Liver (tissue), 9 donors: ENCODE measurements around the gene KLHL14. TPM values are rescaled to one million over a fixed set of nuclear protein-coding genes. Genes with fewer than 3 reads are reported as not detected.
"Not testable (repeated sequence)": the region's sequence is repeated elsewhere in the genome, so short reads cannot be mapped to it uniquely, and the experiment has no call there.

Experiments
- DNase-seq: peaks from one replicate; pipeline ENCODE4 v3.0.0-alpha.2; 2017; ENCODE audit warnings: low spot score
- H3K27ac ChIP-seq, 2 donors: one replicate each; pipeline ENCODE4 v1.7.0; 2013; ENCODE audit warnings: inconsistent platforms in 2 of 2, low read length in 2 of 2, control low read depth in 1 of 2, low read depth in 1 of 2, mild to moderate bottlenecking in 1 of 2
- H3K27me3 ChIP-seq, 4 donors: one replicate each; pipeline versions ENCODE4 v1.6.1 to v1.7.0; 2013; ENCODE audit warnings: low read length in 3 of 4, inconsistent platforms in 1 of 4, mild to moderate bottlenecking in 1 of 4, moderate library complexity in 1 of 4; ENCODE audit not compliant: control insufficient read depth in 4 of 4, insufficient read depth in 4 of 4
- H3K36me3 ChIP-seq, 4 donors: one replicate each; pipeline versions ENCODE4 v1.6.1 to v1.7.0; 2013; ENCODE audit warnings: low read length in 3 of 4, mild to moderate bottlenecking in 3 of 4, low read depth in 1 of 4, moderate library complexity in 1 of 4; ENCODE audit not compliant: control insufficient read depth in 4 of 4, insufficient read depth in 3 of 4
- H3K4me1 ChIP-seq, 4 donors: one replicate each; pipeline versions ENCODE4 v1.6.1 to v1.7.0; 2013; ENCODE audit warnings: low read length in 3 of 4, mild to moderate bottlenecking in 3 of 4, moderate library complexity in 1 of 4; ENCODE audit not compliant: control insufficient read depth in 4 of 4, insufficient read depth in 4 of 4
- H3K4me3 ChIP-seq, 3 donors: one replicate each; pipeline versions ENCODE4 v1.6.1 to v1.7.0; 2013; ENCODE audit warnings: low read length in 3 of 3, control low read depth in 1 of 3, low read depth in 1 of 3, mild to moderate bottlenecking in 1 of 3
- H3K9ac ChIP-seq, 2 donors: one replicate each; pipeline ENCODE4 v1.7.0; 2013; ENCODE audit warnings: low read length in 2 of 2, mild to moderate bottlenecking in 2 of 2, moderate library complexity in 2 of 2, control low read depth in 1 of 2, low read depth in 1 of 2
- H3K9me3 ChIP-seq, 4 donors: one replicate each; pipeline versions ENCODE4 v1.6.1 to v1.7.0; 2013; ENCODE audit warnings: low read length in 3 of 4; ENCODE audit not compliant: control insufficient read depth in 4 of 4
- CTCF ChIP-seq: fragments of 150-350 bp; IDR thresholded peaks from 2 replicates; pipeline ENCODE4 v1.5.1; 2017; ENCODE audit warnings: improper control_type of control experiment, low read depth, low read length; ENCODE audit not compliant: missing input control
- EGR1 ChIP-seq, 2 donors: IDR thresholded peaks; 2 replicates each; pipeline ENCODE4 v1.6.1; 2016 to 2018; ENCODE audit warnings: antibody characterized with exemption in 2 of 2, low read depth in 2 of 2
- FOXA1 ChIP-seq: IDR thresholded peaks from 2 replicates; pipeline ENCODE4 v1.6.1; 2016; ENCODE audit warnings: antibody characterized with exemption
- FOXA2 ChIP-seq: IDR thresholded peaks from 2 replicates; pipeline ENCODE4 v1.6.1; 2016; ENCODE audit warnings: antibody characterized with exemption
- HNF4A ChIP-seq, 2 donors: conservative IDR thresholded peaks; 2 replicates each; pipeline ENCODE4 v1.6.1; 2016; ENCODE audit warnings: antibody characterized with exemption in 2 of 2, mild to moderate bottlenecking in 2 of 2
- HNF4G ChIP-seq: IDR thresholded peaks from 2 replicates; pipeline ENCODE4 v1.6.1; 2016; ENCODE audit warnings: antibody characterized with exemption
- JUND ChIP-seq, 2 donors: IDR thresholded peaks; 2 replicates each; pipeline ENCODE4 v1.6.1; 2016; ENCODE audit warnings: antibody characterized with exemption in 2 of 2
- MAX ChIP-seq: IDR thresholded peaks from 2 replicates; pipeline ENCODE4 v1.6.1; 2016; ENCODE audit warnings: antibody characterized with exemption
- NR2F2 ChIP-seq: IDR thresholded peaks from 2 replicates; pipeline ENCODE4 v1.6.1; 2016; ENCODE audit warnings: antibody characterized with exemption
- RAD21 ChIP-seq, 2 donors: IDR thresholded peaks; 2 replicates each; pipeline ENCODE4 v1.6.1; 2016; ENCODE audit warnings: antibody characterized with exemption in 2 of 2, mild to moderate bottlenecking in 2 of 2
- REST ChIP-seq: IDR thresholded peaks from 2 replicates; pipeline ENCODE4 v1.6.1; 2016; ENCODE audit warnings: antibody characterized with exemption, mild to moderate bottlenecking
- RXRA ChIP-seq, 2 donors: IDR thresholded peaks; 2 replicates each; pipeline ENCODE4 v1.6.1; 2017 to 2018; ENCODE audit warnings: antibody characterized with exemption in 2 of 2, mild to moderate bottlenecking in 1 of 2
- SP1 ChIP-seq: IDR thresholded peaks from 2 replicates; pipeline ENCODE4 v1.6.1; 2018; ENCODE audit warnings: antibody characterized with exemption, mild to moderate bottlenecking
- YY1 ChIP-seq: IDR thresholded peaks from 2 replicates; pipeline ENCODE4 v1.6.1; 2016; ENCODE audit warnings: antibody characterized with exemption, mild to moderate bottlenecking
- ZBTB33 ChIP-seq: IDR thresholded peaks from 2 replicates; pipeline ENCODE4 v1.6.1; 2016; ENCODE audit warnings: antibody characterized with exemption
- WGBS: extraction: QIAGEN DNeasy Blood & Tissue Kit; methylation state at CpG from one replicate; pipeline ENCODE4 v1.1.7; 2013; 5-methylcytosine and 5-hydroxymethylcytosine counted together
- polyA plus RNA-seq, 2 donors: library from polyadenylated mRNA; stranded (reverse) in 1 of 2; unstranded in 1 of 2; fragments of 200-250 nt in 1 of 2; fragments of >200 nt in 1 of 2; fragmentation: Nextera tagmentation in 1 of 2; extraction: Ambion mirVana in 1 of 2; gene quantifications; one replicate each; pipeline versions ENCODE4 v1.2.1 to v1.2.3, GENCODE V29; 2013 to 2015
- total RNA-seq, 2 donors: library from RNA; depleted of rRNA; stranded (reverse); fragments of >200 nt; gene quantifications; one replicate each; pipeline ENCODE4 v1.2.3, GENCODE V29; 2014
- donor health status: healthy.
- donor health status: healthy.
- donor health status: healthy.
- donor health status: healthy.
- donor health status: healthy.

The KLHL14 gene
- total and polyA plus RNA-seq, 4 donors = 0.02 to 1.1 (median 0.15) TPM

- not testable (repeated sequence) for H3K36me3 ChIP-seq, DNase-seq, H3K4me3 ChIP-seq, H3K27ac ChIP-seq, H3K9ac ChIP-seq, H3K27me3 ChIP-seq, H3K4me1 ChIP-seq, H3K9me3 ChIP-seq
- WGBS = 96% methylated on average over 1 of the region's 1 CpG
Observed at GRCh38 chr18:32637659-32638058, 135.2 kb downstream of the KLHL14 start.

- Histone ChIP-seq H3K27ac (no peak overlapping the region), H3K4me1 (no peaks in the 10 kb centered on the region), H3K9ac (no peak overlapping the region), H3K4me3 (no peak overlapping the region), H3K27me3 (no peaks in the 10 kb centered on the region), H3K9me3 (no peaks in the 10 kb centered on the region), H3K36me3 (no peaks in the 10 kb centered on the region)
- DNase-seq = no peak
- 86% methylated on average over 2 of the region's 2 CpGs for WGBS
- TF ChIP-seq ZBTB33 (no peak), RAD21 (IDR thresholded peaks at IDR 0.05) (no peak), RXRA (IDR thresholded peaks at IDR 0.05) (no peak), HNF4A (conservative IDR thresholded peaks at IDR 0.05) (no peak), FOXA1 (no peak), CTCF (no peak), FOXA2 (no peak), JUND (IDR thresholded peaks at IDR 0.05) (no peak), SP1 (no peak), EGR1 (IDR thresholded peaks at IDR 0.05; ENCODE audit: low read depth in 2 of 2) (no peak), YY1 (no peak), HNF4G (no peak)
Observed at GRCh38 chr18:32637226-32637625, 135.6 kb downstream of the KLHL14 start.

GRCh38 chr18:32634876-32635431 is 137.9 kb downstream of the KLHL14 start:
- Histone ChIP-seq H3K4me1 (no peaks in the 10 kb centered on the region), H3K36me3 (no peaks in the 10 kb centered on the region), H3K9me3 (peaks cover 0 to 1% (median 0%) of the 10 kb centered on the region in 4 donors), H3K27ac (no peak overlapping the region), H3K4me3 (no peak overlapping the region), H3K9ac (no peak overlapping the region), H3K27me3 (no peaks in the 10 kb centered on the region)
- 77% methylated on average over 5 of the region's 5 CpGs for WGBS
- no peak for DNase-seq
- TF ChIP-seq RXRA (IDR thresholded peaks at IDR 0.05) (no peak), ZBTB33 (no peak), SP1 (no peak), NR2F2 (no peak), MAX (no peak), RAD21 (IDR thresholded peaks at IDR 0.05) (no peak), HNF4G (no peak), CTCF (no peak), HNF4A (conservative IDR thresholded peaks at IDR 0.05) (no peak), FOXA2 (no peak), JUND (IDR thresholded peaks at IDR 0.05) (no peak), FOXA1 (no peak), YY1 (no peak), REST (no peak)
